ENCODE results near the gene FRMPD3. TPM values are rescaled to one million over a fixed set of nuclear protein-coding genes. Genes with fewer than 3 reads are reported as not detected.
"Not testable (repeated sequence)": the region's sequence is repeated elsewhere in the genome, so short reads cannot be mapped to it uniquely, and the experiment has no call there.

The FRMPD3 gene
- total RNA-seq, 1 experiment from 2014 or later, result 0.03 TPM

GRCh38 chrX:107467271-107467670 is 17.8 kb downstream of the FRMPD3 start:
- no peak for DNase-seq (ENCODE audit: low read depth, low spot score)
- in situ Hi-C loops (cut with HindIII; ENCODE audit: low pct_unique_long_range_greater_than_20kb, low sequenced_read_pairs), result no loop called here

GRCh38 chrX:107470198-107470597 is 20.7 kb downstream of the FRMPD3 start:
- in situ Hi-C loops (cut with HindIII; ENCODE audit: low pct_unique_long_range_greater_than_20kb, low sequenced_read_pairs), result no loop called here
- no peak for DNase-seq (ENCODE audit: low read depth, low spot score)

GRCh38 chrX:107470971-107471370 is 21.5 kb downstream of the FRMPD3 start:
- in situ Hi-C loops (cut with HindIII; ENCODE audit: low pct_unique_long_range_greater_than_20kb, low sequenced_read_pairs), result no loop called here

GRCh38 chrX:107471420-107471819 is 22.0 kb downstream of the FRMPD3 start:
- DNase-seq (ENCODE audit: low read depth, low spot score); in situ Hi-C loops (cut with HindIII; ENCODE audit: low pct_unique_long_range_greater_than_20kb, low sequenced_read_pairs): not testable (repeated sequence)

More at GRCh38 chrX:107470971-107471370, 21.5 kb downstream of the FRMPD3 start:
- DNase-seq (ENCODE audit: low read depth, low spot score), result peak; percentile 2

GRCh38 chrX:107477406-107477805 is 28.0 kb downstream of the FRMPD3 start:
- in situ Hi-C loops (cut with HindIII; ENCODE audit: low pct_unique_long_range_greater_than_20kb, low sequenced_read_pairs), result no loop called here

GRCh38 chrX:107480272-107480671 is 30.8 kb downstream of the FRMPD3 start:
- in situ Hi-C loops (cut with HindIII; ENCODE audit: low pct_unique_long_range_greater_than_20kb, low sequenced_read_pairs), result no loop called here
- DNase-seq (ENCODE audit: low read depth, low spot score), result no peak

More at GRCh38 chrX:107477406-107477805, 28.0 kb downstream of the FRMPD3 start:
- DNase-seq (ENCODE audit: low read depth, low spot score), result no peak

GRCh38 chrX:107482046-107482445 is 32.6 kb downstream of the FRMPD3 start:
- in situ Hi-C loops (cut with HindIII; ENCODE audit: low pct_unique_long_range_greater_than_20kb, low sequenced_read_pairs), result no loop called here
- DNase-seq (ENCODE audit: low read depth, low spot score), result no peak

GRCh38 chrX:107484002-107484726 is 34.7 kb downstream of the FRMPD3 start:
- peak; percentile 26 for DNase-seq (ENCODE audit: low read depth, low spot score)
- in situ Hi-C loops (cut with HindIII; ENCODE audit: low pct_unique_long_range_greater_than_20kb, low sequenced_read_pairs), result no loop called here

- DNase-seq (ENCODE audit: low read depth, low spot score), result no peak
- in situ Hi-C loops (cut with HindIII; ENCODE audit: low pct_unique_long_range_greater_than_20kb, low sequenced_read_pairs), result no loop called here
These were observed 35.6 kb downstream of the FRMPD3 start for GRCh38 chrX:107485013-107485412.

GRCh38 chrX:107493141-107493540 is 43.7 kb downstream of the FRMPD3 start:
- no peak for DNase-seq (ENCODE audit: low read depth, low spot score)
- in situ Hi-C loops (cut with HindIII; ENCODE audit: low pct_unique_long_range_greater_than_20kb, low sequenced_read_pairs), result no loop called here

GRCh38 chrX:107496786-107497185 is 47.3 kb downstream of the FRMPD3 start:
- DNase-seq (ENCODE audit: low read depth, low spot score), result no peak
- in situ Hi-C loops (cut with HindIII; ENCODE audit: low pct_unique_long_range_greater_than_20kb, low sequenced_read_pairs), result no loop called here

Other genes starting within 250 kb of the FRMPD3 start
- gene NUP62CL, start 243.2 kb upstream of the FRMPD3 start, total RNA-seq (2014; rRNA removed; shearing (Covaris generic)), result 4.5 and 4.6 TPM in 2 replicates
- not detected in 2 replicates for gene DNAAF6, start 243.0 kb upstream of the FRMPD3 start, total RNA-seq (2014; rRNA removed; shearing (Covaris generic))
- gene PRPS1, start 178.9 kb downstream of the FRMPD3 start, total RNA-seq (2014; rRNA removed; shearing (Covaris generic)), result 39.8 and 39.9 TPM in 2 replicates